HepG2 (cell line): Measurements from ENCODE around the gene ENKUR.

Experiments
- CHD2 ChIP-seq: IDR thresholded peaks from 2 replicates; pipeline ENCODE4 v1.6.1; 2011; ENCODE audit warnings: low read depth, low read length, improper control_type of control experiment
- CTCF ChIP-seq: sonication (generic); formaldehyde crosslinking; IDR thresholded peaks from 2 replicates; pipeline ENCODE4 v1.5.0; 2020; ENCODE audit warnings: mild to moderate bottlenecking, missing genetic modification reagents, moderate library complexity
- NR2C2 ChIP-seq: sonication (generic); formaldehyde crosslinking; IDR thresholded peaks from 2 replicates; pipeline ENCODE4 v1.4.0; 2020; ENCODE audit warnings: missing genetic modification reagents, mild to moderate bottlenecking, moderate library complexity, borderline replicate concordance
- POLR2A ChIP-seq, 2 experiments: IDR thresholded peaks; 2 replicates each; pipeline ENCODE4 v1.6.1; 2011; ENCODE audit warnings: low read depth in 2 of 2, low read length in 2 of 2, mild to moderate bottlenecking in 1 of 2, moderate library complexity in 1 of 2; ENCODE audit not compliant: insufficient read depth in 1 of 2
- POLR2G ChIP-seq: fragments of 200-400 bp; formaldehyde crosslinking; IDR thresholded peaks from 2 replicates; pipeline ENCODE4 v1.6.1; 2018; ENCODE audit warnings: mild to moderate bottlenecking, low read depth, low read length, moderate library complexity
- RAD21 ChIP-seq: fragments of 450-650 bp; formaldehyde crosslinking; IDR thresholded peaks from 2 replicates; pipeline ENCODE4 v1.5.0; 2020; ENCODE audit warnings: mild to moderate bottlenecking
- ZNF138 ChIP-seq: sonication (generic); formaldehyde crosslinking; IDR thresholded peaks from 2 replicates; pipeline ENCODE4 v1.5.0; 2020; ENCODE audit warnings: mild to moderate bottlenecking, low read depth, missing genetic modification reagents

- TF ChIP-seq ZNF138 (no peak), CTCF (CRISPR knock-in tag) (no peak), POLR2A (IDR thresholded peaks at IDR 0.05; ENCODE audit: insufficient read depth in 1 of 2, low read depth in 2 of 2, low read length in 2 of 2) (no peak), POLR2G (no peak), CHD2 (no peak), NR2C2 (CRISPR knock-in tag) (no peak), RAD21 (no peak)
Observed at GRCh38 chr10:25046641-25047040, 30.7 kb upstream of the ENKUR start.
